Mesothelial cell of epicardium (in vitro differentiated cells): ENCODE data around the gene TAS1R3. TPM values are rescaled to one million over a fixed set of nuclear protein-coding genes. Genes with fewer than 3 reads are reported as not detected.
A peak's percentile ranks its signal among the peaks of the same experiment; 100 is the strongest.

Experiments used
- DNase-seq, 2 experiments: peaks; one replicate each; pipeline ENCODE4 v3.0.0; 2021; ENCODE audit warnings: low spot score in 2 of 2; ENCODE audit not compliant: unreplicated experiment in 2 of 2
- H3K27ac Mint-ChIP-seq: 2 replicates; pipeline ENCODE4 v1.8.0; 2021; ENCODE audit warnings: mixed read lengths
- H3K27me3 Mint-ChIP-seq: 2 replicates; pipeline ENCODE4 v1.8.0; 2021; ENCODE audit warnings: low read depth, mixed read lengths
- H3K36me3 Mint-ChIP-seq: 2 replicates; pipeline ENCODE4 v1.8.0; 2021; ENCODE audit warnings: mixed read lengths
- H3K4me1 Mint-ChIP-seq: 2 replicates; pipeline ENCODE4 v1.8.0; 2021; ENCODE audit warnings: mixed read lengths
- H3K4me3 Mint-ChIP-seq: 2 replicates; pipeline ENCODE4 v1.8.0; 2021; ENCODE audit warnings: mild to moderate bottlenecking, moderate library complexity, mixed read lengths
- H3K9me3 Mint-ChIP-seq: 2 replicates; pipeline ENCODE4 v1.8.0; 2021; ENCODE audit warnings: mixed read lengths
- CTCF ChIP-seq: fragments of 200-600 bp; sonication (generic); IDR thresholded peaks from one replicate; pipeline ENCODE4 v1.5.0; 2021; ENCODE audit warnings: antibody characterized with exemption; ENCODE audit not compliant: unreplicated experiment
- microRNA-seq: library from miRNA; unstranded; fragments of <30 nt; microRNA quantifications from one replicate; pipeline ENCODE4 v1.2.0, GENCODE V29; 2021; ENCODE audit warnings: inconsistent platforms, mixed read lengths
- total RNA-seq: library from RNA; stranded (reverse); gene quantifications from 3 replicates; pipeline ENCODE4 v1.2.1, GENCODE V29; 2021

TAS1R3 gene
- total RNA-seq, 1 donor from 2014 or later, result 0.98 TPM

GRCh38 chr1:1377540-1378205 lies 46.6 kb downstream of the TAS1R3 start:
- TF ChIP-seq CTCF, result no peak
- no peaks in the 10 kb centered on the region for H3K9me3 Mint-ChIP-seq
- no peak overlapping the region for H3K27ac Mint-ChIP-seq
- no peak overlapping the region for H3K4me3 Mint-ChIP-seq
- peaks cover 12% of the 10 kb centered on the region for H3K4me1 Mint-ChIP-seq
- no peaks in the 10 kb centered on the region for H3K36me3 Mint-ChIP-seq
- DNase-seq, result no peak
- H3K27me3 Mint-ChIP-seq, result no peaks in the 10 kb centered on the region

GRCh38 chr1:1380860-1381259 lies 49.8 kb downstream of the TAS1R3 start:
- Mint-ChIP-seq H3K4me3 (no peak overlapping the region), H3K36me3 (peaks cover 6% of the 10 kb centered on the region), H3K27me3 (no peaks in the 10 kb centered on the region), H3K4me1 (no peaks in the 10 kb centered on the region), H3K9me3 (no peaks in the 10 kb centered on the region), H3K27ac (no peak overlapping the region)
- TF ChIP-seq CTCF, result no peak
- no peak for DNase-seq

- TF ChIP-seq CTCF, result no peak
- H3K27ac Mint-ChIP-seq, result no peak overlapping the region
- H3K4me1 Mint-ChIP-seq, result no peaks in the 10 kb centered on the region
- no peaks in the 10 kb centered on the region for H3K27me3 Mint-ChIP-seq
- peaks cover 11% of the 10 kb centered on the region for H3K36me3 Mint-ChIP-seq
- no peak overlapping the region for H3K4me3 Mint-ChIP-seq
- no peaks in the 10 kb centered on the region for H3K9me3 Mint-ChIP-seq
- no peak for DNase-seq
These were observed 50.2 kb downstream of the TAS1R3 start for GRCh38 chr1:1381294-1381693.

Small RNA genes within 50 kb of the gene (microRNA-seq; reads per million reads assigned to microRNA genes)
- 5.9 reads per million, percentile 23 among the genes with 10 or more reads in this experiment for gene MIR6726
- not detected for gene MIR6727
- 1.2 reads per million for gene MIR6808

Other genes starting within 250 kb of the TAS1R3 start
- 28.4 to 32.8 TPM (median 31.8 TPM) in 3 replicates for gene C1orf159, start 215.2 kb upstream of the TAS1R3 start, total RNA-seq
- 0.32 to 0.47 TPM in 2 of 3 replicates, not detected in the other for gene TTLL10, start 157.4 kb upstream of the TAS1R3 start, total RNA-seq
- gene TNFRSF18, start 124.7 kb upstream of the TAS1R3 start, total RNA-seq, result 0.51 to 1.2 TPM (median 0.93 TPM) in 3 replicates
- 0.18 to 0.34 TPM (median 0.29 TPM) in 3 replicates for gene TNFRSF4, start 117.1 kb upstream of the TAS1R3 start, total RNA-seq
- 103 to 110 TPM (median 108 TPM) in 3 replicates for gene SDF4, start 99.3 kb upstream of the TAS1R3 start, total RNA-seq
- 32.1 to 34.1 TPM (median 33.4 TPM) in 3 replicates for gene B3GALT6, start 99.0 kb upstream of the TAS1R3 start, total RNA-seq
- gene C1QTNF12, start 84.6 kb upstream of the TAS1R3 start, total RNA-seq, result 10.2 to 12.2 TPM (median 10.4 TPM) in 3 replicates
- 67.3 to 76.6 TPM (median 75.7 TPM) in 3 replicates for gene UBE2J2, start 57.4 kb upstream of the TAS1R3 start, total RNA-seq
- gene SCNN1D, start 50.8 kb upstream of the TAS1R3 start, total RNA-seq, result 16.0 to 17.5 TPM (median 16.8 TPM) in 3 replicates
- gene ACAP3, start 23.4 kb upstream of the TAS1R3 start, total RNA-seq, result 85.5 to 97.3 TPM (median 91.0 TPM) in 3 replicates
- 12.7 to 14.5 TPM (median 14.2 TPM) in 3 replicates for gene PUSL1, start 22.7 kb upstream of the TAS1R3 start, total RNA-seq
- 163 to 165 TPM (median 165 TPM) in 3 replicates for gene INTS11, start 6.6 kb upstream of the TAS1R3 start, total RNA-seq
- 17.8 to 19.3 TPM (median 18.5 TPM) in 3 replicates for gene CPTP, start 6.5 kb upstream of the TAS1R3 start, total RNA-seq
- gene DVL1, start 18.1 kb downstream of the TAS1R3 start, total RNA-seq, result 54.5 to 58.5 TPM (median 54.7 TPM) in 3 replicates
- gene MXRA8, start 27.3 kb downstream of the TAS1R3 start, total RNA-seq, result 157 to 163 TPM (median 161 TPM) in 3 replicates
- 75.5 to 78.6 TPM (median 78.3 TPM) in 3 replicates for gene AURKAIP1, start 43.9 kb downstream of the TAS1R3 start, total RNA-seq
- 396 to 423 TPM (median 405 TPM) in 3 replicates for gene CCNL2, start 68.1 kb downstream of the TAS1R3 start, total RNA-seq
- 87.9 to 98.2 TPM (median 94.7 TPM) in 3 replicates for gene MRPL20, start 76.0 kb downstream of the TAS1R3 start, total RNA-seq
- 10.9 to 12.3 TPM (median 11.3 TPM) in 3 replicates for gene ANKRD65, start 90.0 kb downstream of the TAS1R3 start, total RNA-seq
- 57.0 to 59.1 TPM (median 57.7 TPM) in 3 replicates for gene VWA1, start 104.4 kb downstream of the TAS1R3 start, total RNA-seq
- gene ATAD3C, start 118.4 kb downstream of the TAS1R3 start, total RNA-seq, result 2.2 to 3.9 TPM (median 2.9 TPM) in 3 replicates
- 38.5 to 43.6 TPM (median 39.2 TPM) in 3 replicates for gene ATAD3B, start 140.5 kb downstream of the TAS1R3 start, total RNA-seq
- gene ATAD3A, start 180.9 kb downstream of the TAS1R3 start, total RNA-seq, result 31.8 to 35.4 TPM (median 35.3 TPM) in 3 replicates
- 16.7 to 18.3 TPM (median 17.3 TPM) in 3 replicates for gene TMEM240, start 209.3 kb downstream of the TAS1R3 start, total RNA-seq
- 97.2 to 98.8 TPM (median 97.4 TPM) in 3 replicates for gene SSU72, start 243.6 kb downstream of the TAS1R3 start, total RNA-seq